ENCODE results near the gene MTRF1.

Gene MTRF1

DNA sequence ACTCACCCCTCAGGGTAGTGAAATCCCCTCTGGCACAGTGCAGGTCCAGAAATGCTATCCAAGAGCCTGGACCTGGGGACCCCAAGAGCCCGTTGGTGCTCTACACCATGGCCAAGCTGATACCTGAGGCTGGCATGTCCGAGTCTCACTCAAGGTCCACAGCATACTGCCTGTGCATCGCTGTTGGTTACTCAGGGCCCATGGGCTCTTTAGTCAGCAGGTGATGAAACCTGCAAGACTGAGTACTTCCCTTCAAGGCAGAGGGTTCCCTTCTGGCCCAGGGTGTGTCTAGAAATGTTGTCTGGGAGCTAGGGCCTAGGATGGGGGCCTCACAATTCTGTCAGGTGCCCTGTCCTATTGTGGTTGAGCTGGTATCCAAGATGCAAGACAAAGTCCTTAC is 49.5 kb downstream of the MTRF1 start:
- TF ChIP-seq, protein P1, sequence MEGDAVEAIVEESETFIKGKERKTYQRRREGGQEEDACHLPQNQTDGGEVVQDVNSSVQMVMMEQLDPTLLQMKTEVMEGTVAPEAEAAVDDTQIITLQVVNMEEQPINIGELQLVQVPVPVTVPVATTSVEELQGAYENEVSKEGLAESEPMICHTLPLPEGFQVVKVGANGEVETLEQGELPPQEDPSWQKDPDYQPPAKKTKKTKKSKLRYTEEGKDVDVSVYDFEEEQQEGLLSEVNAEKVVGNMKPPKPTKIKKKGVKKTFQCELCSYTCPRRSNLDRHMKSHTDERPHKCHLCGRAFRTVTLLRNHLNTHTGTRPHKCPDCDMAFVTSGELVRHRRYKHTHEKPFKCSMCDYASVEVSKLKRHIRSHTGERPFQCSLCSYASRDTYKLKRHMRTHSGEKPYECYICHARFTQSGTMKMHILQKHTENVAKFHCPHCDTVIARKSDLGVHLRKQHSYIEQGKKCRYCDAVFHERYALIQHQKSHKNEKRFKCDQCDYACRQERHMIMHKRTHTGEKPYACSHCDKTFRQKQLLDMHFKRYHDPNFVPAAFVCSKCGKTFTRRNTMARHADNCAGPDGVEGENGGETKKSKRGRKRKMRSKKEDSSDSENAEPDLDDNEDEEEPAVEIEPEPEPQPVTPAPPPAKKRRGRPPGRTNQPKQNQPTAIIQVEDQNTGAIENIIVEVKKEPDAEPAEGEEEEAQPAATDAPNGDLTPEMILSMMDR (conservative IDR thresholded peaks at IDR 0.05) = no peak
- no peak overlapping the region for H3K27ac ChIP-seq

DNA sequence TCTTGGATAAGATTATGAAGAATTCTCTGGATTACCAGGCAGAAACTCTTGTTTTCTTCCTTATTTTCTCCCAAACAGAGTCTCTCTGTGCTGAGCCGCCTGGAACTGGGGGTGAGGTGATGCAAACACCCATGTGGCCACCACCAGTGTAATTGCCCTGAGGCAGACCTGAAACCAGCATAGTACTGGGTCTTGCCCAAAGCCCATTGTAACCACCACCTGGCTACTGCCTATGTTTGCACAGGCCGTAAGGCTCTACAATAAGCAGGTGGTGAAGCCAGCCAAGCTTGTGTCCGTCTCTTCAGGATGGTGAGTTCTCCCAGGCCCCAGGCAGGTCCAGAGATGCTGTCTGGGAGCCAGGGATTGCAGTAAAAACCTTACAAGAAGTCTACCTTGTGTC is 50.1 kb downstream of the MTRF1 start:
- TF ChIP-seq, protein P1 (conservative IDR thresholded peaks at IDR 0.05) = no peak
- H3K27ac ChIP-seq = no peak overlapping the region

DNA sequence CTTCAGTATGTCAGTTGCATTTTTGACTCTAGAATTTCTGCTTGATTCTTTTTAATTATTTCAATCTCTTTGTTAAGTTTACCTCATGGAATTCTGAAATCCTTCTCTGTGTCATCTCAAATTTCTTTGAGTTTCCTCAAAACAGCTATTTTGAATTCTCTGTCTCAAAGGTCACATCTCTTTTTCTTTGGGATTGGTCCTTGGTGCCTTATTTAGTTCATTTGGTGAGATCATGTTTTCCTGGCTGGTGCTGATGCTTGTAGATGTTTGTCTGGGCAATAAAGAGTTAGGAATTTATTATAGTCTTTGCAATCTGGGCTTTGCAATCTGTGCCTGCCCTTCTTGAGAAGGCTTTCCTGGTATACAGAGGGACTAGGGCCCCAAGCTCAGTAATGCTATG is 50.5 kb downstream of the MTRF1 start:
- TF ChIP-seq, protein P1 (conservative IDR thresholded peaks at IDR 0.05) = no peak
- H3K27ac ChIP-seq = no peak overlapping the region

DNA sequence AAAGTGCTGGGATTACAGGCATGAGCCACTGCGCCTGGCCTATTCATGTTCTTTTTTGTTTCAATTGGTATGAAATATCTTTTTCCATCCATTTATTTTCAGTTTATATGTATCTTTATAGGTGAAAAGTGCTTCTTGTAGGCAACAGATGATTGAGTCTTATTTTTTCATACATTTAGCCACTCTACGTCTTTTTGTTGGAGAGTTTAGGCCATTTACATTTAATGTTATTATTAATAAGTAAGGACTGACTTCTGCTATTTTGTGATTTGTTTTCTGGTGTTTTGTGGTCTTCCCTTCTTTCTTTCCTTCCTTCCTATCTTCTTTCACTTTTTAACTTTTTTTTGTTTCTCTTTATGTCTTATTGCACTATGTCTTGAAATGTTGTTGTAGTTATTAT is 52.3 kb downstream of the MTRF1 start:
- TF ChIP-seq, protein P1 (conservative IDR thresholded peaks at IDR 0.05) = no peak
- no peak overlapping the region for H3K27ac ChIP-seq

DNA sequence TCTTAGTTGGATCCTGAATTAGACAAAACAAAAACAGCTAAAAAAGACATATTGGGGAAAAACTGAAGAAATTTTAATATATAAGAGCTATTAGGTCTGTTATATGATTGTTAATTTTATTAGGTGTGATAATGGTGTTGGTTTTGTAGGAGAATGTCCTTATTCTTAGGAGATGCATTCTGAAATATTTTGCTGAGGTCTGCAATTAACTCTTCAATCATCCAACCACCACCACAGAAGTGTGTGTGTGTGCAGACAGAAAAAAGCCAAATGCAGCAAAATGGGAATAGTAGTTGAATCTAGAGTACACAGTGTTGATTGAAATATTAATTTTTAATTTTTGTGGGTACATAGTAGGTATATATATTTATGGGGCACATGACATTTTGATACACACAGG is 56.9 kb downstream of the MTRF1 start:
- H3K27ac ChIP-seq = no peak overlapping the region
- TF ChIP-seq, protein P1 (conservative IDR thresholded peaks at IDR 0.05) = no peak

DNA sequence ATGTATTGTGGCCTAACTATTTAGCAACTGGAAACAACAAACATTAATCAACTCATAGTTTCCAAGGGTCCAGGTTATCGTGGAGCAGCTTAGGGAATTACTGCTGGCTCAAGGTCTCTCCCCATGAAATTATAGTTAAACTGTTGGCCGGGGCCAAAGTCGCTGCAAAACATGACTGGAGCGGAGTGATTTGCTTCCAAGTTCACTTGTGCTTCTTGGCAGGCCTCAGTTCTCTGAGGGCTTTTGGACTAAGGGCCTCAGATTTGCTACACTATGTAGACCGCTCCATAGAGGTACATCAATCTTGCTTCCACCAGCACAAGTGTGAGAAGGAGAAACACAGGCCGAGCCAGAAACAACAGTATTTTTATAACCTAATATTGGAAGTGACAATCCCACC is 59.6 kb downstream of the MTRF1 start:
- TF ChIP-seq, protein P1 (conservative IDR thresholded peaks at IDR 0.05) = no peak
- H3K27ac ChIP-seq = no peak overlapping the region

DNA sequence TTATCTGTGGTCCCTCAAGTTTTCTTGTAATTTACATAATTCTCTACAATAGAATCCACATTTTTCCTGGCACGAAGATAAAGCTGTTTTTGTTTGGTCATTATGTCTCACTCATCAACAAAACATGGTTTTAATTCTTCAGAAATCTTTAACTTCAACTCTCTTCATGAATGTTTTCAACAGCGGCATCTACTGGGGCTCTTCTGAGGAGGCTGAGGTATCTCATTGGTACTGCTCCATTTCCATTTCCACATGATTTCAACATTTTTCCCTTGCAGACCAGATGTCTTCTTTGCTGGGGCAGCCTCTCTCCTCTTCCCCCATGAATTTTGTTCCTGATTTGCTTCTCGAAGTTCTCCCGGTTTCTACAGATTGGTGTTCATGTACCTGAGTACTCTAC is 63.2 kb downstream of the MTRF1 start:
- H3K27ac ChIP-seq = no peak overlapping the region
- TF ChIP-seq, protein P1 (conservative IDR thresholded peaks at IDR 0.05) = no peak

DNA sequence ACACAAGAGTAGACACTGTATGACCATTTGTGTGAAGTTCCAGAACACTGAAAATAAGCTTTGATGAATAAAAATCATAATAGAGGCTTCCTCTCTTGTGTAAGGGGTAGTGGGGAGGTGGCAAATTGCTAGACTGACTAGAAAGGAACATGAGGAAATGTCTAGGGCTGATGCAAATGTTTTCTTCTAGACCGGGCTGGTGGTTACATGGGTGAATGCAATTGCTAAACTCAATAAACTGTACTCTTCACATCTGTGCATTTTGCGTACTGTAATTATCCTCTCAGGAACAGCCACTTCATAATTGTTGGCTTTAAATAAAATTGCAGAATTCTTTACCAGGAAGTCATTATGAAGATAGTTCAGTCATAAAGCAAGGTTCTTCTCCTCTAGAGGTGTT is 63.9 kb downstream of the MTRF1 start:
- TF ChIP-seq, protein P1 (conservative IDR thresholded peaks at IDR 0.05) = no peak
- H3K27ac ChIP-seq = no peak overlapping the region

Data from VCaP (cell line).